Skeletal muscle satellite cell (primary cell): ENCODE data around the gene IFNGR1.

ENCODE experiments used
- H3K27me3 ChIP-seq: 2 replicates; pipeline ENCODE4 v1.7.0; 2013; ENCODE audit warnings: low read length; ENCODE audit not compliant: control insufficient read depth, insufficient read depth
- H3K36me3 ChIP-seq: 2 replicates; pipeline ENCODE4 v1.7.0; 2013; ENCODE audit warnings: mild to moderate bottlenecking, control low read depth, low read length; ENCODE audit not compliant: insufficient read depth
- H3K4me1 ChIP-seq: 2 replicates; pipeline ENCODE4 v1.7.0; 2013; ENCODE audit warnings: low read length; ENCODE audit not compliant: control insufficient read depth, insufficient read depth
- H3K4me2 ChIP-seq: 2 replicates; pipeline ENCODE4 v1.7.0; 2013; ENCODE audit warnings: mild to moderate bottlenecking, low read length
- H3K4me3 ChIP-seq: 2 replicates; pipeline ENCODE4 v1.7.0; 2013; ENCODE audit warnings: low read length
- H3K9ac ChIP-seq: 2 replicates; pipeline ENCODE4 v1.7.0; 2013; ENCODE audit warnings: mild to moderate bottlenecking, low read depth, low read length, moderate library complexity
- H3K9me3 ChIP-seq: replicated peaks from 2 replicates; pipeline ENCODE4 v1.7.0; 2013; ENCODE audit warnings: mild to moderate bottlenecking, control low read depth, low read length

The IFNGR1 gene

DNA sequence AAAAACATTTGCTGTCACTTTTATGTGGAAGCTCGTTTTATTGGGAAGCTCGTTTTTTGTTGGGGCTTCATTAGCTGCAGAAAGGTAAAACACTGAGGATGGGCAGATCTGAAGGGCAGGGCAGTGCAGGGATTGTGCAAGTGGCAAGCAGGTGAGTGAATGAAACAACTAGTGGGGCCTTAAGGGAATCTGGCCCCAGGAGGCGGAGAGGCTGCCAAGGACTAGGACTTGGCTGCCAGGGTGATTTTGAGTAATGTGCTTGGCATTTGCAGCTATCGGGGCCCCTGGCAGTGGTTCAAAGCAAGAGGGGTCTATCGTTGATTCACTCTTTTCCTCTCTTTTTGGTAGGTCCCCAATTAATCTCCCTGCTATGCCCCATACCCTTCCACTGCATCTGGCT lies 57.2 kb downstream of the IFNGR1 start:
- Histone ChIP-seq H3K4me1 (peaks cover 5% of the 10 kb centered on the region), H3K4me3 (no peak overlapping the region)

DNA sequence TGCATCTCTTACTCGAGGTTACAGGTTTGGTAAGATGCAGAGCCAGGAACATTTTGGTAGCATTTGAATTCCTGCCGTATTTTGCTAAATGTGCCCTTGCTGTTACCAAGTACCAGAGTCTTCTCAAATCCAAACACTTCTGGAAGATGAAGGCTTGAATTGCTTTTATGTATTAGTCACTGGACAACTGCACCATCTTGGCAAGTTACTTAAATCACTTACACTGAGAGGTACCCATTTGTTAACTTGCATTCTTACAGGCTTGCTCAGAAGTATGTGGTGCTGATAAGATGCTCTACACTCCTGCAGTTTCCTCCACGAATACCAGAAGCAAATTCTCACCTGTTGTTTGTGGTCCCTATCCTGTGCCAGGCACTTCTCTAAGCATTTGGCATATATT lies 58.4 kb downstream of the IFNGR1 start:
- Histone ChIP-seq H3K27me3 (no peaks in the 10 kb centered on the region), H3K4me2 (no peak overlapping the region), H3K4me1 (peaks cover 5% of the 10 kb centered on the region), H3K9ac (no peak overlapping the region), H3K36me3 (no peaks in the 10 kb centered on the region), H3K9me3 (no peaks in the 10 kb centered on the region), H3K4me3 (no peak overlapping the region)

More for the DNA sequence above, 57.2 kb downstream of the IFNGR1 start:
- Histone ChIP-seq H3K27me3 (no peaks in the 10 kb centered on the region), H3K9ac (no peak overlapping the region), H3K36me3 (no peaks in the 10 kb centered on the region), H3K4me2 (no peak overlapping the region), H3K9me3 (no peaks in the 10 kb centered on the region)

DNA sequence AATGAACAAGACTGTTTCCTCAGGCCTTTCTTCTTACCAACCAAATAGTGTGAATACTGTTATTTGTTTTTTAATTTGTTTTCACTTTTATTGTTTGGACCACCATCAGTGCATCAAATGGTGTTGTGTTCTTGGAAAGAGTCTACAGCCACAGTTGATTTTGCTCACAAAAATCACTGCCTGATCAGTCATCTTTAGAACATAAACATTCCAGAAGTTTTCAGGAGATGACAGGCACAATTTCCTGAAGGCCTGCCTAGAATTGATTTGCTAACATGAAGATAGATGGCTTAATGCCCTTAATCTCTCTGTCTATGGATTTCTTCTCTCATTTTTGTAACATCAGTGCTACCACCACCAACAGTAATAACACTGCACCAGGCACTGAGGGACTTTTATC lies 59.3 kb downstream of the IFNGR1 start:
- H3K36me3 ChIP-seq: no peaks in the 10 kb centered on the region
- H3K27me3 ChIP-seq: no peaks in the 10 kb centered on the region
- no peak overlapping the region for H3K4me2 ChIP-seq
- no peak overlapping the region for H3K9ac ChIP-seq
- peaks cover 5% of the 10 kb centered on the region for H3K4me1 ChIP-seq
- H3K4me3 ChIP-seq: no peak overlapping the region
- H3K9me3 ChIP-seq: no peaks in the 10 kb centered on the region

DNA sequence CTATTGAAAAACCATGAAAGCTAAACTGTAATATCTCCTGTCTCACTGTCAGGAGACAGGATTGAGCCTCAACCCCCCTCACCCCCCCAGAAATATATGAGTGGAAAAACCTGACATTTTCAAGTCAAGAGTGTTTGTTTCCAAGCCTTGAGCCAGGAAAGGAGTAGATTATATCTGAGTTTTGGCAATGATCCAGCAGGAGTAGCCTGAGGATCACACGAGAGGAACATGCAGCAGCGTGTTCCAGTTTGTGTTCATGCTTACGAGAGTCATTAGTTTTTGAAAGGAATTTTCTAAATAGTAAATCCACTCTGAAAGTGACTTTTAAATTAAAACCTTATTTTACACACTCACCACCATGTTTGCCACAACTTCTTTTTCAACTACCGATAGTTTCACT lies 61.6 kb downstream of the IFNGR1 start:
- Histone ChIP-seq H3K36me3 (no peaks in the 10 kb centered on the region), H3K4me1 (peaks cover 5% of the 10 kb centered on the region), H3K9me3 (no peaks in the 10 kb centered on the region), H3K27me3 (no peaks in the 10 kb centered on the region), H3K4me2 (no peak overlapping the region), H3K4me3 (no peak overlapping the region), H3K9ac (no peak overlapping the region)

DNA sequence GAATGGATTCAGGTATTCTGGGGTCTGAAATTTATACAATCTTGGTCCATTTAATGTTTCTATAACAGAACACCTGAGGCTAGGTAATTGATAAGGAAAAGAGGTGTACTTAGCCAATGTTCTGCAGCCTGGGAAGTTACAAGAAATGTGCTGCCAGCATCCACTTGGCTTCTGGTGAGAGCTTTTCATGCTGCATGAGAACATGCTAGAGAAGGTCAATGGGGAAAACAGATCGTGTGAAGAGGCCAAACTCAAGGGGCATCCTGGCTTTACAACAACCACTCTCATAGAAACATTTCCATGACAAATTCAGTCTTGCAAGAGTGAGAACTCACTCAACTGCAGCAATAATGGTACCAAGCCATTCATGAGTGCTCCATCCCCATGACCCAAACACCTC lies 62.5 kb downstream of the IFNGR1 start:
- Histone ChIP-seq H3K9ac (no peak overlapping the region), H3K4me1 (peaks cover 5% of the 10 kb centered on the region)

DNA sequence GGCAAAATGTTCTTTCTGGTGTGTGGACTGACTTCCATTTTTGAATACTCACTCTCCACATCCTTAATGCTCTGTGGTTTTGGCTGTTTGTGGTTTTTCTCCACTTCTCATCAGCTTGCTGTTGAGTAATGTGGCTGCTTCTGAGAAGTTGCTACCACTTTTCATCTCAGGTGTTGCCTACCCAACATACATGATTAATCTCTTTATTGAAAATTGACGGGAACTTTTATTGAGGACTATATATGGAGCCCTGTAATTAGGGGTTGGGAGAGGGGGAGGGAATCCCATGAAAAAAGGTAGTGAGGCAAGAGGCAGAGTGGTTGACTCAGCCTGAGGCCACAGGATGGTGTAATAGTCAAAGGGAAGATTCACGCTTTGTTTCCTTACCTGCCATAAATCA lies 63.4 kb downstream of the IFNGR1 start:
- H3K9ac ChIP-seq: no peak overlapping the region
- H3K27me3 ChIP-seq: no peaks in the 10 kb centered on the region
- no peaks in the 10 kb centered on the region for H3K36me3 ChIP-seq
- H3K4me2 ChIP-seq: no peak overlapping the region
- no peaks in the 10 kb centered on the region for H3K9me3 ChIP-seq
- H3K4me1 ChIP-seq: peaks cover 5% of the 10 kb centered on the region
- H3K4me3 ChIP-seq: no peak overlapping the region

More for the DNA sequence above, 62.5 kb downstream of the IFNGR1 start:
- no peak overlapping the region for H3K4me2 ChIP-seq
- H3K4me3 ChIP-seq: no peak overlapping the region
- H3K27me3 ChIP-seq: no peaks in the 10 kb centered on the region
- H3K9me3 ChIP-seq: no peaks in the 10 kb centered on the region
- H3K36me3 ChIP-seq: no peaks in the 10 kb centered on the region

DNA sequence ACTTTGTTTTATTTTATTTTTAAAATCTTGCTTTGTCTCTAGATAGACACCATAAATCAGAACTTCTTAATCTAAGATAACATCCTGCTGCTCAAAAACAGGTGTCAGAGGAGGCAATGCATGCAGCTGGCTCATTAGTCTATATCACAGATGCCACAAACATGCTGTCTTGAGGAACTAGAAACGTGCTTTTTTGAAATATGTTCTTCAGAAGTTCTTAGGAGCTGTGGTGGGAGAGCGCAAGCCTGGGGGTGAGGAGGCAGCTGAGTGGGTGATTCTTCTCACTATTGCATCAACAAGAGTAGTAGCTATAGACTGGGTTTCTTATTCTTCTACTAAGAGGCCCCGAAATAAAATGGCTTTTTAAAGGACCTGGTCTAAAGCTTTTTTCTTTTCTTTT lies 69.1 kb downstream of the IFNGR1 start:
- H3K9ac ChIP-seq: no peak overlapping the region
- H3K4me2 ChIP-seq: no peak overlapping the region
- no peak overlapping the region for H3K4me3 ChIP-seq
- no peaks in the 10 kb centered on the region for H3K36me3 ChIP-seq
- no peaks in the 10 kb centered on the region for H3K9me3 ChIP-seq
- H3K27me3 ChIP-seq: no peaks in the 10 kb centered on the region
- no peaks in the 10 kb centered on the region for H3K4me1 ChIP-seq

DNA sequence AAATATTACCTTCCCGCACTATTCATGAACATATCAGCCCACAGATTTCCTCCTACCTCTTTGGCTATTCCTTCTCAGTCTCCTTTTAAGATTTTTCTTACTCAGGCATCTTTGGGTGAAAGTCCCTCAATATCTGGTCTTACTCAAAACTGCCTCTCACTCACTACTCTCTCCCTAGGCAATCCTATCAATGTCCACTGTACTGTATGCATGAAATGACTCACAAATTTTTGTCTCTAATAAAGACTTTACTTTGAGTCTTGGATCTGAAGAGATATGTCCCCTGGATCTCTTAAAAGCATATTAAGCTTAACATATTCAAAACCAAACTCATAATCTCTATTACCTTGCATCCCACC lies 70.2 kb downstream of the IFNGR1 start:
- H3K27me3 ChIP-seq: no peaks in the 10 kb centered on the region

DNA sequence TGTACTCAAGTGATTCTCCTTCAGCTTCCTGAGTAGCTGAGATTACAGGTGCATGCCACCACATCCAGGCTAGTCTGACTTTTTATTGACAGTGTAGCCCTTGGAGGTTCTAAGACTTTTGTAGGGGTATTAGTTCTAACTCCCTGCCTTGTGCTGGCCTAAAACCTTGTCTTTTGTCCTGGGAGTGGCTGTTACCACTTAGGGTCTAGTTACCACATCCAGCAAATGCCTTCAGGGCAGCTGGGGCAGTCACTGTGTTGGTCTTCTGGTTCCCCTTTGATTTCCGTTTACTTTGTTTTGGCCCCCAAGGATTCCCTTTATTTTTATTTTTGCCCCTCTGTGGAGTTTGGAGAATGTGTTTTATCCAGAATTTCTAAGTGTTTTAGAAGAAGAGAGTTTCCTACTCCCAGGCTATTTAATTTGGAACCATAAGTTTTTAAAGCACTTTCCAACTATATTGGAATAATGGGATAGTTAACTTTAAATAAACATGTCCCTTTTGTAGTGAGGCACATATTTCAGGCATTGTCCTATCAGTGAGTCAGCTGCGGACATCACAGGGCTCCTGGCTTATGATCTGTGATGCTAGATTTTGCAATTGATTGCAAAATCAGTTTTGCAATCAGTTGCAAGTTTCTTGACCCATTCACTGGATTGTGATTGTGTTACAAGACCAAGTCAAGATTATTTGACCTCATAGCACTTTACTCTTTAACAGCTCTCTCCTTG lies 70.7 kb downstream of the IFNGR1 start:
- H3K4me3 ChIP-seq: no peak overlapping the region
- no peaks in the 10 kb centered on the region for H3K27me3 ChIP-seq
- H3K9me3 ChIP-seq: no peaks in the 10 kb centered on the region
- H3K9ac ChIP-seq: no peak overlapping the region
- no peaks in the 10 kb centered on the region for H3K4me1 ChIP-seq
- H3K4me2 ChIP-seq: no peak overlapping the region
- no peaks in the 10 kb centered on the region for H3K36me3 ChIP-seq

More for the DNA sequence above, 70.2 kb downstream of the IFNGR1 start:
- Histone ChIP-seq H3K4me1 (no peaks in the 10 kb centered on the region), H3K36me3 (no peaks in the 10 kb centered on the region), H3K9me3 (no peaks in the 10 kb centered on the region), H3K9ac (no peak overlapping the region), H3K4me3 (no peak overlapping the region), H3K4me2 (no peak overlapping the region)
